Sigmoid colon (tissue), 4 donors: ENCODE data around the gene SCTR.

Source experiments
- POLR2AphosphoS5 ChIP-seq, 4 donors: sonication (generic); formaldehyde crosslinking; IDR thresholded peaks; one replicate each; pipeline ENCODE4 v1.6.1; 2017; ENCODE audit warnings: antibody characterized with exemption in 4 of 4
- TF ChIP-seq, protein P1 (sequence below), 4 experiments: fragments of 450-650 bp in 3 of 4; fragments of 200-600 bp in 1 of 4; IDR thresholded peaks; one replicate each; pipeline ENCODE4 v1.5.1; 2016 to 2019; ENCODE audit warnings: antibody characterized with exemption in 4 of 4, mild to moderate bottlenecking in 3 of 4, moderate library complexity in 2 of 4

- no peak for TF ChIP-seq POLR2AphosphoS5 (IDR thresholded peaks at IDR 0.05)
- TF ChIP-seq, protein P1, sequence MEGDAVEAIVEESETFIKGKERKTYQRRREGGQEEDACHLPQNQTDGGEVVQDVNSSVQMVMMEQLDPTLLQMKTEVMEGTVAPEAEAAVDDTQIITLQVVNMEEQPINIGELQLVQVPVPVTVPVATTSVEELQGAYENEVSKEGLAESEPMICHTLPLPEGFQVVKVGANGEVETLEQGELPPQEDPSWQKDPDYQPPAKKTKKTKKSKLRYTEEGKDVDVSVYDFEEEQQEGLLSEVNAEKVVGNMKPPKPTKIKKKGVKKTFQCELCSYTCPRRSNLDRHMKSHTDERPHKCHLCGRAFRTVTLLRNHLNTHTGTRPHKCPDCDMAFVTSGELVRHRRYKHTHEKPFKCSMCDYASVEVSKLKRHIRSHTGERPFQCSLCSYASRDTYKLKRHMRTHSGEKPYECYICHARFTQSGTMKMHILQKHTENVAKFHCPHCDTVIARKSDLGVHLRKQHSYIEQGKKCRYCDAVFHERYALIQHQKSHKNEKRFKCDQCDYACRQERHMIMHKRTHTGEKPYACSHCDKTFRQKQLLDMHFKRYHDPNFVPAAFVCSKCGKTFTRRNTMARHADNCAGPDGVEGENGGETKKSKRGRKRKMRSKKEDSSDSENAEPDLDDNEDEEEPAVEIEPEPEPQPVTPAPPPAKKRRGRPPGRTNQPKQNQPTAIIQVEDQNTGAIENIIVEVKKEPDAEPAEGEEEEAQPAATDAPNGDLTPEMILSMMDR (IDR thresholded peaks at IDR 0.05), result no peak
Observed at GRCh38 chr2:119397196-119397595, 127.1 kb downstream of the SCTR start.
